GM11168 (cell line): ENCODE data around the gene PRKCA.

Source experiments
- in situ Hi-C: fragments of 300-500 bp; cut with MboI; formaldehyde crosslinking; loops from one replicate; pipeline ENCODE4 v1.12.0; 2022; ENCODE audit warnings: low sequenced_read_pairs; ENCODE audit not compliant: unreplicated experiment

The PRKCA gene

GRCh38 chr17:66654764-66655163, 352.4 kb downstream of the PRKCA start:
- in situ Hi-C loops: no loop called here

- in situ Hi-C loops: no loop called here
These were observed 353.0 kb downstream of the PRKCA start for GRCh38 chr17:66655461-66655860.

- in situ Hi-C loops: no loop called here
These were observed 353.4 kb downstream of the PRKCA start for GRCh38 chr17:66655861-66656260.

- in situ Hi-C loops: no loop called here
These were observed 359.2 kb downstream of the PRKCA start for GRCh38 chr17:66661411-66662256.

- in situ Hi-C loops: no loop called here
These were observed 360.1 kb downstream of the PRKCA start for GRCh38 chr17:66662496-66662895.

- in situ Hi-C loops: no loop called here
These were observed 360.7 kb downstream of the PRKCA start for GRCh38 chr17:66663041-66663606.

GRCh38 chr17:66664336-66664735, 361.9 kb downstream of the PRKCA start:
- in situ Hi-C loops: no loop called here

GRCh38 chr17:66665194-66665593, 362.8 kb downstream of the PRKCA start:
- in situ Hi-C loops: no loop called here

GRCh38 chr17:66667090-66667489, 364.7 kb downstream of the PRKCA start:
- in situ Hi-C loops: no loop called here

GRCh38 chr17:66667491-66668030, 365.1 kb downstream of the PRKCA start:
- in situ Hi-C loops: no loop called here

GRCh38 chr17:66670206-66670605, 367.8 kb downstream of the PRKCA start:
- in situ Hi-C loops: no loop called here

GRCh38 chr17:66671156-66671555, 368.7 kb downstream of the PRKCA start:
- in situ Hi-C loops: no loop called here

GRCh38 chr17:66673668-66674276, 371.4 kb downstream of the PRKCA start:
- in situ Hi-C loops: no loop called here

- in situ Hi-C loops: no loop called here
These were observed 373.0 kb downstream of the PRKCA start for GRCh38 chr17:66675273-66675990.

GRCh38 chr17:66675991-66676371, 373.6 kb downstream of the PRKCA start:
- in situ Hi-C loops: no loop called here

- in situ Hi-C loops: no loop called here
These were observed 374.0 kb downstream of the PRKCA start for GRCh38 chr17:66676421-66676820.

- in situ Hi-C loops: no loop called here
These were observed 375.0 kb downstream of the PRKCA start for GRCh38 chr17:66677201-66677981.

GRCh38 chr17:66678061-66678460, 375.6 kb downstream of the PRKCA start:
- in situ Hi-C loops: no loop called here

GRCh38 chr17:66678827-66679226, 376.4 kb downstream of the PRKCA start:
- in situ Hi-C loops: no loop called here
